Activated CD4-positive, alpha-beta T cell treated with anti-CD3 and anti-CD28 coated beads, Interleukin-2, amount 10 ng/mL, durations not matched to agents 7 days and 5 days (primary cell): Measurements from ENCODE around the gene MSL3. TPM values are rescaled to one million over a fixed set of nuclear protein-coding genes. Genes with fewer than 3 reads are reported as not detected.

ENCODE experiments used
- CTCF ChIA-PET: fragments of 350-600 bp; sonication (Branson Sonifier 250); formaldehyde crosslinking; loops from one replicate; lab custom pipeline; 2021; ENCODE audit warnings: antibody characterized with exemption; lab: Charles Lee
- POLR2A ChIA-PET: fragments of 350-600 bp; sonication (Branson Sonifier 250); formaldehyde crosslinking; loops from one replicate; lab custom pipeline; 2021; ENCODE audit warnings: antibody characterized with exemption; lab: Charles Lee
- DNase-seq: peaks from one replicate; pipeline ENCODE4 v3.0.0-alpha.2; 2020
- H3K27ac Mint-ChIP-seq: one replicate; pipeline ENCODE4 v1.8.0; 2021; ENCODE audit warnings: mild to moderate bottlenecking, moderate library complexity, mixed read lengths
- H3K27me3 Mint-ChIP-seq: one replicate; pipeline ENCODE4 v1.8.0; 2021; ENCODE audit warnings: mixed read lengths
- H3K36me3 Mint-ChIP-seq: one replicate; pipeline ENCODE4 v1.8.0; 2021; ENCODE audit warnings: low read depth, mixed read lengths
- H3K4me1 Mint-ChIP-seq: one replicate; pipeline ENCODE4 v1.8.0; 2021; ENCODE audit warnings: mixed read lengths
- H3K4me3 Mint-ChIP-seq: one replicate; pipeline ENCODE4 v1.8.0; 2021; ENCODE audit warnings: mild to moderate bottlenecking, moderate library complexity, mixed read lengths
- H3K9me3 Mint-ChIP-seq: one replicate; pipeline ENCODE4 v1.8.0; 2021; ENCODE audit warnings: mixed read lengths
- total RNA-seq, 2 experiments: library from RNA; stranded (reverse); gene quantifications; one replicate each; pipeline ENCODE4 v1.2.3, GENCODE V29; 2021

MSL3 gene
- total RNA-seq, 2 experiments from 2014 or later: 73.5 to 74.5 TPM

- H3K36me3 Mint-ChIP-seq: peaks cover 68% of the 10 kb centered on the region
- CTCF ChIA-PET: interaction anchor here (1.2 to 1.5 kb wide), 4 partner anchors 9 to 26 kb away, joined by 3 to 4 read pairs (median 4); no protein-coding TSS in a partner anchor
- peak overlapping the region; percentile 94 for H3K27ac Mint-ChIP-seq
- H3K9me3 Mint-ChIP-seq: no peaks in the 10 kb centered on the region
- no peaks in the 10 kb centered on the region for H3K27me3 Mint-ChIP-seq
- H3K4me3 Mint-ChIP-seq: peak overlapping the region; percentile 78
- DNase-seq: no peak
- POLR2A ChIA-PET: no interaction called here
- peaks cover 63% of the 10 kb centered on the region for H3K4me1 Mint-ChIP-seq
Observed at GRCh38 chrX:11765449-11765848, 7.4 kb downstream of the MSL3 start.

GRCh38 chrX:11766487-11766886 is 8.4 kb downstream of the MSL3 start:
- DNase-seq: no peak
- CTCF ChIA-PET: interaction anchor here (1.2 to 1.6 kb wide), 7 partner anchors 8 to 234 kb away, joined by 3 to 6 read pairs (median 4); partner anchors contain the start of gene MSL3
- Mint-ChIP-seq H3K9me3 (no peaks in the 10 kb centered on the region), H3K4me1 (peaks cover 67% of the 10 kb centered on the region), H3K36me3 (peaks cover 64% of the 10 kb centered on the region), H3K4me3 (peak overlapping the region; percentile 78), H3K27me3 (no peaks in the 10 kb centered on the region), H3K27ac (peak overlapping the region; percentile 94)
- POLR2A ChIA-PET: interaction anchor here (0.7 kb wide), 1 partner anchor 8 kb away, joined by 3 read pairs; the partner anchor contains the start of gene MSL3

- ChIA-PET CTCF (interaction anchor here (1.6 kb wide), 1 partner anchor 19 kb away, joined by 5 read pairs; no protein-coding TSS in a partner anchor), POLR2A (no interaction called here)
- no peaks in the 10 kb centered on the region for H3K9me3 Mint-ChIP-seq
- H3K4me3 Mint-ChIP-seq: no peak overlapping the region
- H3K27me3 Mint-ChIP-seq: no peaks in the 10 kb centered on the region
- no peak for DNase-seq
- peaks cover 55% of the 10 kb centered on the region for H3K4me1 Mint-ChIP-seq
- peak overlapping the region; percentile 66 for H3K27ac Mint-ChIP-seq
- peaks cover 55% of the 10 kb centered on the region for H3K36me3 Mint-ChIP-seq
Observed at GRCh38 chrX:11768039-11768438, 10.0 kb downstream of the MSL3 start.

- peak overlapping the region; percentile 81 for H3K27ac Mint-ChIP-seq
- H3K9me3 Mint-ChIP-seq: no peaks in the 10 kb centered on the region
- H3K4me1 Mint-ChIP-seq: peaks cover 41% of the 10 kb centered on the region
- DNase-seq: peak; percentile 56
- no peak overlapping the region for H3K4me3 Mint-ChIP-seq
- H3K36me3 Mint-ChIP-seq: peaks cover 47% of the 10 kb centered on the region
- ChIA-PET CTCF (interaction anchor here (1.0 to 3.0 kb wide), 3 partner anchors 10 to 12 kb away, joined by 3 to 9 read pairs (median 9); partner anchors contain the start of gene MSL3), POLR2A (no interaction called here)
- H3K27me3 Mint-ChIP-seq: no peaks in the 10 kb centered on the region
Observed at GRCh38 chrX:11770320-11770719, 12.3 kb downstream of the MSL3 start.

GRCh38 chrX:11778230-11778629 is 20.2 kb downstream of the MSL3 start:
- no peaks in the 10 kb centered on the region for H3K9me3 Mint-ChIP-seq
- ChIA-PET CTCF (no interaction called here), POLR2A (no interaction called here)
- no peak for DNase-seq
- H3K27ac Mint-ChIP-seq: no peak overlapping the region
- peaks cover 22% of the 10 kb centered on the region for H3K36me3 Mint-ChIP-seq
- H3K27me3 Mint-ChIP-seq: no peaks in the 10 kb centered on the region
- no peak overlapping the region for H3K4me3 Mint-ChIP-seq
- H3K4me1 Mint-ChIP-seq: peaks cover 14% of the 10 kb centered on the region

GRCh38 chrX:11781133-11781532 is 23.1 kb downstream of the MSL3 start:
- Mint-ChIP-seq H3K4me3 (no peak overlapping the region), H3K27me3 (no peaks in the 10 kb centered on the region), H3K9me3 (no peaks in the 10 kb centered on the region), H3K36me3 (peaks cover 5% of the 10 kb centered on the region), H3K27ac (no peak overlapping the region), H3K4me1 (peaks cover 3% of the 10 kb centered on the region)
- DNase-seq: no peak
- ChIA-PET CTCF (interaction anchor here (1.3 to 1.7 kb wide), 2 partner anchors 12 to 15 kb away, joined by 4 to 5 read pairs; no protein-coding TSS in a partner anchor), POLR2A (no interaction called here)

- H3K36me3 Mint-ChIP-seq: peaks cover 3% of the 10 kb centered on the region
- no peak overlapping the region for H3K27ac Mint-ChIP-seq
- ChIA-PET CTCF (interaction anchor here (1.3 to 1.7 kb wide), 2 partner anchors 11 to 16 kb away, joined by 4 to 5 read pairs; no protein-coding TSS in a partner anchor), POLR2A (no interaction called here)
- H3K9me3 Mint-ChIP-seq: no peaks in the 10 kb centered on the region
- H3K4me1 Mint-ChIP-seq: peaks cover 4% of the 10 kb centered on the region
- H3K27me3 Mint-ChIP-seq: no peaks in the 10 kb centered on the region
- DNase-seq: no peak
- no peak overlapping the region for H3K4me3 Mint-ChIP-seq
Observed at GRCh38 chrX:11781734-11782370, 23.8 kb downstream of the MSL3 start.

- H3K9me3 Mint-ChIP-seq: no peaks in the 10 kb centered on the region
- ChIA-PET CTCF (no interaction called here), POLR2A (no interaction called here)
- peaks cover 11% of the 10 kb centered on the region for H3K4me1 Mint-ChIP-seq
- H3K27ac Mint-ChIP-seq: no peak overlapping the region
- H3K27me3 Mint-ChIP-seq: no peaks in the 10 kb centered on the region
- no peak for DNase-seq
- H3K36me3 Mint-ChIP-seq: peaks cover 2% of the 10 kb centered on the region
- H3K4me3 Mint-ChIP-seq: no peak overlapping the region
Observed at GRCh38 chrX:11784543-11784942, 26.5 kb downstream of the MSL3 start.

- Mint-ChIP-seq H3K9me3 (no peaks in the 10 kb centered on the region), H3K27ac (peak overlapping the region; percentile 54), H3K4me1 (peaks cover 26% of the 10 kb centered on the region), H3K4me3 (peak overlapping the region; percentile 62), H3K36me3 (no peaks in the 10 kb centered on the region), H3K27me3 (no peaks in the 10 kb centered on the region)
- CTCF ChIA-PET: interaction anchor here (0.6 to 1.5 kb wide), 6 partner anchors 14 to 1006 kb away, joined by 3 to 5 read pairs (median 4); no protein-coding TSS in a partner anchor
- DNase-seq: no peak
- POLR2A ChIA-PET: no interaction called here
Observed at GRCh38 chrX:11786862-11787261, 28.8 kb downstream of the MSL3 start.

- H3K4me1 Mint-ChIP-seq: peaks cover 31% of the 10 kb centered on the region
- ChIA-PET CTCF (interaction anchor here (0.6 to 1.5 kb wide), 7 partner anchors 15 to 1005 kb away, joined by 3 to 5 read pairs (median 4); no protein-coding TSS in a partner anchor), POLR2A (no interaction called here)
- H3K4me3 Mint-ChIP-seq: peak overlapping the region; percentile 62
- no peaks in the 10 kb centered on the region for H3K27me3 Mint-ChIP-seq
- DNase-seq: peak; percentile 75
- peak overlapping the region; percentile 13 for H3K27ac Mint-ChIP-seq
- H3K36me3 Mint-ChIP-seq: no peaks in the 10 kb centered on the region
- H3K9me3 Mint-ChIP-seq: no peaks in the 10 kb centered on the region
Observed at GRCh38 chrX:11787564-11787963, 29.5 kb downstream of the MSL3 start.

- H3K9me3 Mint-ChIP-seq: no peaks in the 10 kb centered on the region
- H3K27me3 Mint-ChIP-seq: no peaks in the 10 kb centered on the region
- peaks cover 44% of the 10 kb centered on the region for H3K4me1 Mint-ChIP-seq
- ChIA-PET POLR2A (no interaction called here), CTCF (no interaction called here)
- H3K4me3 Mint-ChIP-seq: no peak overlapping the region
- no peak overlapping the region for H3K27ac Mint-ChIP-seq
- H3K36me3 Mint-ChIP-seq: no peaks in the 10 kb centered on the region
- DNase-seq: no peak
Observed at GRCh38 chrX:11789809-11790208, 31.8 kb downstream of the MSL3 start.

GRCh38 chrX:11791090-11791489 is 33.1 kb downstream of the MSL3 start:
- no peak for DNase-seq
- H3K27ac Mint-ChIP-seq: no peak overlapping the region
- H3K36me3 Mint-ChIP-seq: no peaks in the 10 kb centered on the region
- ChIA-PET CTCF (no interaction called here), POLR2A (no interaction called here)
- no peaks in the 10 kb centered on the region for H3K9me3 Mint-ChIP-seq
- H3K27me3 Mint-ChIP-seq: no peaks in the 10 kb centered on the region
- peaks cover 44% of the 10 kb centered on the region for H3K4me1 Mint-ChIP-seq
- H3K4me3 Mint-ChIP-seq: no peak overlapping the region

- no peak for DNase-seq
- Mint-ChIP-seq H3K27me3 (no peaks in the 10 kb centered on the region), H3K27ac (no peak overlapping the region), H3K4me1 (peaks cover 44% of the 10 kb centered on the region), H3K36me3 (no peaks in the 10 kb centered on the region), H3K4me3 (no peak overlapping the region), H3K9me3 (no peaks in the 10 kb centered on the region)
- CTCF ChIA-PET: no interaction called here
- POLR2A ChIA-PET: no interaction called here
Observed at GRCh38 chrX:11791537-11791936, 33.5 kb downstream of the MSL3 start.
